ENCODE data around the gene MRC1. TPM values are rescaled to one million over a fixed set of nuclear protein-coding genes. Genes with fewer than 3 reads are reported as not detected.

The MRC1 gene
- total and polyA plus RNA-seq, 2 of the 8 experiments (the other 6 are each of a cell fraction or from before 2014, with no cell fraction given) = 0.03 to 0.06 TPM

DNA sequence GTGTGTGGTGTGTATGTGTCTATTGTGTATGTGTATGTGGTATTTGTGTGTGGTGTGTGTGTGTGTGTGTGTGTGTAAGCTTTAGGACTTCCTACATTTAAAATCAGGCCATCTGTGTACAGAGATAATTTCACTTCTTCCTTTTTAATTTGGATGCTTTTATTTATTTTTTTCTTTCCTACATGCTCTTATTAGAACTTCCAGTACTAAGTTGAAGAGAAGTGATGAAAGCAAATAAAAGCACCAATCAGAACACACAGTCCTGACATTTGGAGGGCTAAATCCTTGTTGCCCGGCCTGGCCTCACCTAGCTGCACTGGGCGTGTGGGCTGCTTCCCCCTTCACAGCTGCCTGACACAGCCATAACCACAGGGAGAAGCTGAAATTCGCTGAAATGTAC, 3.8 kb upstream of the MRC1 start:
- no peak overlapping the region; a peak in 1 of 7 replicates for H3K9ac ChIP-seq (replicated peaks in 1 of 4; ENCODE audit: extremely low read depth in 1 of 4, low read depth in 3 of 4, low read length in 3 of 4)
- peaks cover 2% of the 10 kb centered on the region; the same call in 1 of the 2 replicates for H3K23me2 ChIP-seq (ENCODE audit: low read depth, low read length)
- H3K18ac ChIP-seq (ENCODE audit: extremely low read depth, low read length) = no peak overlapping the region
- peaks cover 0 to 2% of the 10 kb centered on the region in 2 experiments for H4K20me1 ChIP-seq (replicated peaks in 1 of 2; ENCODE audit: control insufficient read depth in 1 of 2, insufficient read depth in 2 of 2, low read length in 2 of 2)
- peak overlapping the region; percentile 77 for H3K56ac ChIP-seq (replicated peaks; ENCODE audit: insufficient read length, low read depth, low read length)
- no peak overlapping the region for H2AK5ac ChIP-seq (ENCODE audit: low read depth, low read length)
- no peaks in the 10 kb centered on the region for H3K4me1 ChIP-seq (replicated peaks in 1 of 4; ENCODE audit: control insufficient read depth in 3 of 4, insufficient read depth in 4 of 4, low read length in 3 of 4)
- no peak overlapping the region for H4K5ac ChIP-seq (ENCODE audit: insufficient read length, low read depth, low read length)
- FAIRE-seq = no peak
- TF ChIP-seq JUND (IDR thresholded peaks at IDR 0.05; ENCODE audit: low read length) (no peak), PHF8 (conservative IDR thresholded peaks at IDR 0.05; ENCODE audit: low read depth, low read length) (no peak), SAP30 (IDR thresholded peaks at IDR 0.05; ENCODE audit: insufficient read depth, insufficient replicate concordance, low read length) (no peak), RFX5 (IDR thresholded peaks at IDR 0.05; ENCODE audit: borderline replicate concordance, low read depth, low read length) (no peak), MAFK (IDR thresholded peaks at IDR 0.05; ENCODE audit: low read depth, low read length) (no peak), SP2 (IDR thresholded peaks at IDR 0.05; ENCODE audit: low read length) (no peak), FOSL1 (IDR thresholded peaks at IDR 0.05; ENCODE audit: insufficient read depth, low read depth, low read length) (no peak), SIX5 (IDR thresholded peaks at IDR 0.05; ENCODE audit: low read depth, low read length) (no peak), HDAC6 (IDR thresholded peaks at IDR 0.05; ENCODE audit: low read depth, low read length) (no peak), EZH2 (IDR thresholded peaks at IDR 0.05; ENCODE audit: low read depth, low read length, severe bottlenecking) (no peak), CREB1 (IDR thresholded peaks at IDR 0.05) (no peak), TBP (IDR thresholded peaks at IDR 0.05; ENCODE audit: low read depth, low read length) (no peak), BCL11A (IDR thresholded peaks at IDR 0.05; ENCODE audit: low read depth in 2 of 2, low read length in 2 of 2) (no peak), HDAC2 (IDR thresholded peaks at IDR 0.05; ENCODE audit: borderline replicate concordance in 1 of 2, low read depth in 2 of 2, low read length in 2 of 2) (no peak)
- no peak overlapping the region for H2BK120ac ChIP-seq (replicated peaks; ENCODE audit: low read depth, low read length)
- H3K4me3 ChIP-seq (ENCODE audit: extremely low read depth in 1 of 4, insufficient read depth in 2 of 4, low read depth in 3 of 4, low read length in 4 of 4) = no peak overlapping the region
- H3K27ac ChIP-seq (ENCODE audit: low read depth, low read length) = no peak overlapping the region
- no peak overlapping the region for H3K14ac ChIP-seq (ENCODE audit: insufficient read length)
- H3K27me3 ChIP-seq (replicated peaks in 1 of 4; ENCODE audit: control insufficient read depth in 3 of 4, extremely low read depth in 1 of 4, insufficient read depth in 3 of 4, low read length in 3 of 4) = no peaks in the 10 kb centered on the region
- no peak overlapping the region for H3K4me2 ChIP-seq (ENCODE audit: insufficient read depth in 1 of 2, low read depth in 2 of 2, low read length in 2 of 2)
- no peak for DNase-seq (ENCODE audit: low read depth in 1 of 2, low spot score in 2 of 2)
- H3K4ac ChIP-seq (replicated peaks; ENCODE audit: insufficient read length, low read depth, low read length) = no peak overlapping the region
- H2BK20ac ChIP-seq (ENCODE audit: low read length) = no peak overlapping the region
- no peaks in the 10 kb centered on the region for H3K36me3 ChIP-seq (ENCODE audit: control insufficient read depth in 2 of 4, insufficient read depth in 4 of 4, low read length in 3 of 4)
- no peak overlapping the region for H4K91ac ChIP-seq (replicated peaks; ENCODE audit: insufficient read length, low read length)
- H2BK5ac ChIP-seq (ENCODE audit: low read depth, low read length) = no peak overlapping the region
- 81% methylated on average over 3 of the region's 3 CpGs; no CpG with 5 or more reads in 1 of the 2 experiments for WGBS, 2 experiments (ENCODE audit: extremely low coverage in 1 of 2, insufficient coverage in 1 of 2, insufficient read length in 1 of 2, insufficient replicate concordance in 2 of 2, low coverage in 1 of 2, low lambda C conversion rate in 2 of 2, missing lambda C conversion rate in 1 of 2)
- no peak overlapping the region for H2AFZ ChIP-seq (ENCODE audit: low read length)
- CTCF ChIA-PET (ENCODE audit: partially characterized antibody) = interaction anchor here (0.7 to 1.4 kb wide), 2 partner anchors 21 to 428 kb away, joined by 3 to 6 read pairs; no protein-coding TSS in a partner anchor
- no peaks in the 10 kb centered on the region for H3K79me2 ChIP-seq (ENCODE audit: control insufficient read depth in 1 of 2, insufficient read depth in 2 of 2, low read length in 2 of 2)
- no peak overlapping the region for H2BK15ac ChIP-seq (ENCODE audit: low read length)
- no peak overlapping the region for H4K8ac ChIP-seq (ENCODE audit: extremely low read depth, insufficient read depth, low read length)
- H3K23ac ChIP-seq (ENCODE audit: insufficient read length) = no peak overlapping the region
- H2BK12ac ChIP-seq (ENCODE audit: low read depth, low read length) = no peak overlapping the region
- POLR2A ChIA-PET (ENCODE audit: partially characterized antibody) = no interaction called here
- H3K79me1 ChIP-seq (ENCODE audit: low read depth, low read length) = no peaks in the 10 kb centered on the region
- no peaks in the 10 kb centered on the region for H3K9me3 ChIP-seq (ENCODE audit: insufficient read depth in 2 of 2, low read depth in 1 of 2, low read length in 1 of 2)
